ENCODE measurements around the gene AVPR2. TPM values are rescaled to one million over a fixed set of nuclear protein-coding genes. Genes with fewer than 3 reads are reported as not detected.

Gene AVPR2
- total RNA-seq, 2 donors from 2014 or later: not detected

GRCh38 chrX:153941336-153942252 is 37.1 kb downstream of the AVPR2 start:
- Histone ChIP-seq H3K27me3 (replicated peaks; ENCODE audit: insufficient read depth) (no peaks in the 10 kb centered on the region), H3K27ac (no peak overlapping the region), H3K9me3 (no peaks in the 10 kb centered on the region), H3K4me1 (ENCODE audit: control insufficient read depth in 1 of 2, low read depth in 2 of 2) (no peaks in the 10 kb centered on the region), H3K36me3 (no peaks in the 10 kb centered on the region), H3K4me3 (no peak overlapping the region)
- ATAC-seq (ENCODE audit: insufficient number of reproducible peaks, low FRiP score, low read depth): no peak
- DNase-seq (ENCODE audit: low spot score): no peak
- TF ChIP-seq CTCF (IDR thresholded peaks at IDR 0.05): no peak

GRCh38 chrX:153944140-153944799 is 39.8 kb downstream of the AVPR2 start, which contains the start of gene RENBP:
RENBP (minus strand) TSS chrX:153944643; CDS start chrX:153944610, 33 bp downstream.
- DNase-seq (ENCODE audit: low spot score): no peak
- ATAC-seq (ENCODE audit: insufficient number of reproducible peaks, low FRiP score, low read depth): no peak
- Histone ChIP-seq H3K4me1 (ENCODE audit: control insufficient read depth in 1 of 2, low read depth in 2 of 2) (no peaks in the 10 kb centered on the region), H3K4me3 (peak within 1 kb of the TSS; percentile 64), H3K36me3 (no peaks in the 10 kb centered on the region), H3K27ac (no peak within 1 kb of the TSS), H3K9me3 (no peaks in the 10 kb centered on the region), H3K27me3 (replicated peaks; ENCODE audit: insufficient read depth) (no peaks in the 10 kb centered on the region)
- TF ChIP-seq CTCF (IDR thresholded peaks at IDR 0.05): no peak

GRCh38 chrX:153944800-153945150 is 40.3 kb downstream of the AVPR2 start:
- Histone ChIP-seq H3K4me3 (peak overlapping the region; percentile 64), H3K9me3 (no peaks in the 10 kb centered on the region), H3K4me1 (ENCODE audit: control insufficient read depth in 1 of 2, low read depth in 2 of 2) (no peaks in the 10 kb centered on the region), H3K27me3 (replicated peaks; ENCODE audit: insufficient read depth) (no peaks in the 10 kb centered on the region), H3K27ac (no peak overlapping the region), H3K36me3 (no peaks in the 10 kb centered on the region)
- DNase-seq (ENCODE audit: low spot score): no peak
- ATAC-seq (ENCODE audit: insufficient number of reproducible peaks, low FRiP score, low read depth): no peak
- TF ChIP-seq CTCF (IDR thresholded peaks at IDR 0.05): no peak

- no peak overlapping the region for H3K4me3 ChIP-seq
- H3K4me1 ChIP-seq (ENCODE audit: control insufficient read depth in 1 of 2, low read depth in 2 of 2): no peaks in the 10 kb centered on the region
- DNase-seq (ENCODE audit: low spot score): no peak
- no peak for ATAC-seq (ENCODE audit: insufficient number of reproducible peaks, low FRiP score, low read depth)
- no peak for TF ChIP-seq CTCF (IDR thresholded peaks at IDR 0.05)
- H3K9me3 ChIP-seq: no peaks in the 10 kb centered on the region
- H3K27me3 ChIP-seq (replicated peaks; ENCODE audit: insufficient read depth): no peaks in the 10 kb centered on the region
- H3K27ac ChIP-seq: no peak overlapping the region
- peaks cover 10% of the 10 kb centered on the region for H3K36me3 ChIP-seq
Measured at GRCh38 chrX:153945956-153946943, 41.8 kb downstream of the AVPR2 start.

Measured in thoracic aorta (tissue), 2 donors.